ENCODE data around the gene GIMAP5. TPM values are rescaled to one million over a fixed set of nuclear protein-coding genes. Genes with fewer than 3 reads are reported as not detected.

Gene GIMAP5
- total RNA-seq, 1 donor = not detected

DNA sequence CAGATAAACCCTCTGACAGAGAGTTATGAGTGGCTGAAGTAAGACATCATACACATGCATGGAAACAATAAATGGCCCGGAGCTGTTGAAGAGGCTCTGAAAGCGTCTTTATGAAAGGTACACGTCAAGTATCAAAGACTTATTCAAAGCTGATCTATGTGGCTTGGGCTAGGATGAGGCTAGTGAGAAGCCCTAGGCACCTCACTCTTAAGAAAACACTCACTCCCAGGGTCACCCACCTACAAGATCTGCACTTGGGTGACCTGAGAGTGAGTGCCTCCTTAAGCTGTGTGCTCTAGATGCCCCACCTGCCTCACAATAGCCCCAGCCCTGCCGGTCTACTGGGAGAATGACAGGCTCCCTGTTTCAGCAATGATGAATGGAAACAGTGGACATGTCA, 21.9 kb upstream of the GIMAP5 start:
- no peak for DNase-seq (ENCODE audit: insufficient read length, low spot score, missing footprints)
- no peak overlapping the region for H3K4me3 ChIP-seq (ENCODE audit: insufficient read depth, low read length)
- H3K27ac ChIP-seq (ENCODE audit: low read depth, low read length) = no peak overlapping the region
- H3K79me2 ChIP-seq (ENCODE audit: insufficient read depth, low read length) = no peaks in the 10 kb centered on the region
- H3K9me3 ChIP-seq (ENCODE audit: low read depth, low read length) = no peaks in the 10 kb centered on the region
- H3K4me2 ChIP-seq (ENCODE audit: insufficient read depth, low read length) = no peak overlapping the region
- no peak for TF ChIP-seq CTCF (IDR thresholded peaks at IDR 0.05; ENCODE audit: extremely low read depth, low read depth, low read length)
- no peaks in the 10 kb centered on the region for H3K4me1 ChIP-seq (ENCODE audit: insufficient read depth, low read length)
- H3K27me3 ChIP-seq (ENCODE audit: insufficient read depth, low read length) = no peaks in the 10 kb centered on the region
- H2AFZ ChIP-seq (ENCODE audit: low read length) = no peak overlapping the region
- H3K36me3 ChIP-seq (ENCODE audit: insufficient read depth, low read length) = no peaks in the 10 kb centered on the region
- no peaks in the 10 kb centered on the region for H4K20me1 ChIP-seq (ENCODE audit: insufficient read depth, low read length)

GRCh38 chr7:150715738-150716137, 21.5 kb upstream of the GIMAP5 start:
- H3K4me3 ChIP-seq (ENCODE audit: insufficient read depth, low read length) = no peak overlapping the region
- no peaks in the 10 kb centered on the region for H3K36me3 ChIP-seq (ENCODE audit: insufficient read depth, low read length)
- no peaks in the 10 kb centered on the region for H3K4me1 ChIP-seq (ENCODE audit: insufficient read depth, low read length)
- H3K9me3 ChIP-seq (ENCODE audit: low read depth, low read length) = no peaks in the 10 kb centered on the region
- H3K79me2 ChIP-seq (ENCODE audit: insufficient read depth, low read length) = no peaks in the 10 kb centered on the region
- no peak overlapping the region for H2AFZ ChIP-seq (ENCODE audit: low read length)
- H3K4me2 ChIP-seq (ENCODE audit: insufficient read depth, low read length) = no peak overlapping the region
- no peaks in the 10 kb centered on the region for H3K27me3 ChIP-seq (ENCODE audit: insufficient read depth, low read length)
- no peaks in the 10 kb centered on the region for H4K20me1 ChIP-seq (ENCODE audit: insufficient read depth, low read length)
- no peak for TF ChIP-seq CTCF (IDR thresholded peaks at IDR 0.05; ENCODE audit: extremely low read depth, low read depth, low read length)
- no peak overlapping the region for H3K27ac ChIP-seq (ENCODE audit: low read depth, low read length)
- no peak for DNase-seq (ENCODE audit: insufficient read length, low spot score, missing footprints)

DNA sequence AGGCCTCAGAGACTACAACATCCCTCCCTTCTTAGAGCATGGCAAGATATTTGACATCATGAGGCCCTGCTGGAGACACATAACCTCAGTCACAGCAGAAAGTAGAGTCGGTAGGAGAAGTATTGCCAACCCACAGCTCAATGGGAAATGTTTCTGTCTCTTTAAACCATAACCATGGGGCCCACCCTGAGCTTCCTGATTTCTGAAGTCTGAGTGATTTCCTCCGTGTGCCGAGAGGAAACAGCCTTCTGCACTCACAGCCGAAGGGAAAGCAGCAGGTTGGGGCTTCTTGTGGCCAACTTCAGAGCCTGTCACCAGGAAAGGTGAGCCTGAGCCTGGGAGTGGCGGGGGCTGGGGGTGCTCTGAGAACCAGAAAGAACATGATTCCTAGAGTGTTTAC, 20.9 kb upstream of the GIMAP5 start, which contains the start of gene GIMAP1:
GIMAP1 (plus strand) TSS at position 246 of the 400 bp plus-strand sequence. CDS start 2,435 bp downstream, outside the sequence.
- no peak for DNase-seq (ENCODE audit: insufficient read length, low spot score, missing footprints)
- no peaks in the 10 kb centered on the region for H3K9me3 ChIP-seq (ENCODE audit: low read depth, low read length)
- no peaks in the 10 kb centered on the region for H3K79me2 ChIP-seq (ENCODE audit: insufficient read depth, low read length)
- no peaks in the 10 kb centered on the region for H3K36me3 ChIP-seq (ENCODE audit: insufficient read depth, low read length)
- H3K27ac ChIP-seq (ENCODE audit: low read depth, low read length) = no peak within 1 kb of the TSS
- no peaks in the 10 kb centered on the region for H3K4me1 ChIP-seq (ENCODE audit: insufficient read depth, low read length)
- H4K20me1 ChIP-seq (ENCODE audit: insufficient read depth, low read length) = no peaks in the 10 kb centered on the region
- TF ChIP-seq CTCF (IDR thresholded peaks at IDR 0.05; ENCODE audit: extremely low read depth, low read depth, low read length) = no peak
- no peak within 1 kb of the TSS for H3K4me2 ChIP-seq (ENCODE audit: insufficient read depth, low read length)
- H3K27me3 ChIP-seq (ENCODE audit: insufficient read depth, low read length) = no peaks in the 10 kb centered on the region
- no peak within 1 kb of the TSS for H2AFZ ChIP-seq (ENCODE audit: low read length)
- H3K4me3 ChIP-seq (ENCODE audit: insufficient read depth, low read length) = no peak within 1 kb of the TSS

- no peak for DNase-seq (ENCODE audit: insufficient read length, low spot score, missing footprints)
- no peaks in the 10 kb centered on the region for H3K4me1 ChIP-seq (ENCODE audit: insufficient read depth, low read length)
- H3K79me2 ChIP-seq (ENCODE audit: insufficient read depth, low read length) = no peaks in the 10 kb centered on the region
- TF ChIP-seq CTCF (IDR thresholded peaks at IDR 0.05; ENCODE audit: extremely low read depth, low read depth, low read length) = no peak
- no peak overlapping the region for H2AFZ ChIP-seq (ENCODE audit: low read length)
- H4K20me1 ChIP-seq (ENCODE audit: insufficient read depth, low read length) = no peaks in the 10 kb centered on the region
- H3K27ac ChIP-seq (ENCODE audit: low read depth, low read length) = no peak overlapping the region
- H3K4me2 ChIP-seq (ENCODE audit: insufficient read depth, low read length) = no peak overlapping the region
- no peaks in the 10 kb centered on the region for H3K27me3 ChIP-seq (ENCODE audit: insufficient read depth, low read length)
- no peaks in the 10 kb centered on the region for H3K9me3 ChIP-seq (ENCODE audit: low read depth, low read length)
- H3K4me3 ChIP-seq (ENCODE audit: insufficient read depth, low read length) = no peak overlapping the region
- no peaks in the 10 kb centered on the region for H3K36me3 ChIP-seq (ENCODE audit: insufficient read depth, low read length)
These were observed 20.3 kb upstream of the GIMAP5 start for GRCh38 chr7:150716939-150717338.

All from osteoblast (primary cell).